Measurements from ENCODE around the gene COQ8A.

GRCh38 chr1:226946285-226946684, 6.2 kb downstream of the COQ8A start:
- TF ChIP-seq CTCF (IDR thresholded peaks at IDR 0.05; ENCODE audit: insufficient read depth, low read length) (no peak), POLR2AphosphoS5 (IDR thresholded peaks at IDR 0.05; ENCODE audit: low read depth) (no peak)
